DOHH2 (cell line): ENCODE results near the gene TSC2.
A peak's percentile ranks its signal among the peaks of the same experiment; 100 is the strongest.

Experiments used
- H3F3A ChIP-seq: fragments of 200-600 bp; sonication (generic), shearing (Covaris generic); 2 replicates; pipeline ENCODE4 v1.6.0; 2016; ENCODE audit warnings: antibody characterized with exemption, mild to moderate bottlenecking; ENCODE audit not compliant: control insufficient read depth, insufficient read depth
- H3K27ac ChIP-seq: fragments of 200-600 bp; sonication (generic); 2 replicates; pipeline ENCODE4 v1.5.1; 2014; ENCODE audit warnings: low read depth, mild to moderate bottlenecking, low read length, moderate library complexity
- H3K27me3 ChIP-seq: fragments of 200-600 bp; sonication (generic); 2 replicates; pipeline ENCODE4 v1.6.1; 2014; ENCODE audit warnings: mild to moderate bottlenecking, low read length, mixed read lengths; ENCODE audit not compliant: control insufficient read depth
- H3K36me3 ChIP-seq: fragments of 200-600 bp; sonication (generic); 2 replicates; pipeline ENCODE4 v1.6.1; 2014; ENCODE audit warnings: mild to moderate bottlenecking, low read length, moderate library complexity, mixed read lengths; ENCODE audit not compliant: control insufficient read depth
- H3K4me1 ChIP-seq: fragments of 200-600 bp; sonication (generic); 2 replicates; pipeline ENCODE4 v1.6.1; 2014; ENCODE audit warnings: mild to moderate bottlenecking, low read length, mixed read lengths; ENCODE audit not compliant: control insufficient read depth
- H3K4me2 ChIP-seq: fragments of 200-600 bp; sonication (generic); 2 replicates; pipeline ENCODE4 v1.6.0; 2014; ENCODE audit warnings: mild to moderate bottlenecking, low read length, moderate library complexity
- H3K4me3 ChIP-seq: fragments of 200-600 bp; sonication (generic); 2 replicates; pipeline ENCODE4 v1.5.1; 2014; ENCODE audit warnings: mild to moderate bottlenecking, low read length, mixed read lengths
- H3K79me2 ChIP-seq: fragments of 200-600 bp; sonication (generic); 2 replicates; pipeline ENCODE4 v1.6.1; 2014; ENCODE audit warnings: mild to moderate bottlenecking, low read length, mixed read lengths; ENCODE audit not compliant: control insufficient read depth
- H3K9me2 ChIP-seq: fragments of 200-600 bp; sonication (generic); replicated peaks from 2 replicates; pipeline ENCODE4 v1.6.1; 2014; ENCODE audit warnings: mild to moderate bottlenecking, low read length, mixed read lengths; ENCODE audit not compliant: control insufficient read depth
- H3K9me3 ChIP-seq: fragments of 200-600 bp; sonication (generic); 2 replicates; pipeline ENCODE4 v1.6.1; 2014; ENCODE audit warnings: antibody characterized with exemption, low read length, mixed read lengths; ENCODE audit not compliant: control insufficient read depth, insufficient read depth
- H4K20me1 ChIP-seq: fragments of 200-600 bp; sonication (generic); 2 replicates; pipeline ENCODE4 v1.6.0; 2014; ENCODE audit warnings: low read depth, mild to moderate bottlenecking, antibody characterized with exemption, low read length, moderate library complexity; ENCODE audit not compliant: control insufficient read depth, insufficient read depth
- EZH2phosphoT487 ChIP-seq: fragments of 200-600 bp; sonication (generic); IDR thresholded peaks from 2 replicates; pipeline ENCODE4 v1.6.1; 2017; ENCODE audit warnings: borderline replicate concordance, mild to moderate bottlenecking, antibody characterized with exemption, low read length, moderate library complexity, mixed read lengths
- TF ChIP-seq, protein P1 (sequence below): fragments of 200-600 bp; sonication (generic); IDR thresholded peaks from one replicate; pipeline ENCODE4 v1.5.1; 2014; ENCODE audit warnings: antibody characterized with exemption, mild to moderate bottlenecking, low read depth, low read length; ENCODE audit not compliant: poor library complexity, severe bottlenecking

Gene TSC2

DNA sequence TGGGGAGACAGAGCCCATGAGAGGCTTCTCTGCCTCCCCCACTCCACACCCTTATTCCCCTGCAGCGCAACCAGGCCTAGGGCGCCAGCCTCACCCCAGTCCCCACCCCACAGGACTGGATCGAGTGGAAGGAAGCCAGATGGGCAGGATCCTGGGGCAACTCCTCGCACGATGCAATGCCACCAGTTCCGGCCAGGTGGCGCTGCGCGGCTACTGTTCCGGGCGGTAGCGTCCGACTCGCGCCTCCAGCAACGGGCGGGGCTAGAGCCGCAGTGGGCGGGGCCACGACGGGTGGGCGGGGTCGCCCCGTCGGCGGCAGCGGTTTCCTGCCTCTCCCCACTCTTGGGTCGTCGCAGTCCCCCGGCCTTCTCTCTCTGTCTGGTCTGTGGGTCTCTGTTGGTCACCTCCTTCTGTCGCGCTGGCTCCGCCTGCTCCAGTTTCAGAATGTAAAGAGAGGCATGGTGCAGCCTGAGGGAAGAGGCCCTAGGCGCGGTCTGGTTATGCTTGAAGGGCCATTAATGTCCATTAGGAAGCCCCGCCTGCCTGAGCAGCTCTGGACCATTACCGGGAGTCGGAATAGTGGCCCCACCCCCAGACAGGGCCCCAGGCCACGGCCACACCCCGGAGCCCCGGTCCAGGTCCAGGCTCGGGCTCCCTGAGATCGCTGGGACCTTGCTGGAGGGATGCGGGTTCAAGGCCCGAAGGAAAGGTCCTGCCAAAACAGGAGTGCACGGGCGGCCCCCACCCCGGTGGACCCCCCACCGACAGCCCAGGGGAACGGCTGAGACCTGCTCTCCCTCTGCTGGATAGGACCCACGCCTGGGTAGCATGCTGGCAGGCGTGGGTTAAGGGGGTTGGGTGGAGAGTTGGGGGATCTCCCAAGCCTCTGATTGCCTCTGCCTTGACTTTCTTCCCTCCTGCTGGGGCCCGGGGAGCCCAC lies 24.4 kb upstream of the TSC2 start:
- peak overlapping the region; percentile 58 for H3K4me3 ChIP-seq
- no peaks in the 10 kb centered on the region for H3K9me2 ChIP-seq
- H3K4me1 ChIP-seq: peaks cover 19% of the 10 kb centered on the region
- no peaks in the 10 kb centered on the region for H3K36me3 ChIP-seq
- H3K79me2 ChIP-seq: no peaks in the 10 kb centered on the region
- H3K4me2 ChIP-seq: peak overlapping the region; percentile 81
- H4K20me1 ChIP-seq: no peaks in the 10 kb centered on the region; the same call in 1 of the 2 replicates
- H3K27me3 ChIP-seq: peaks cover 58% of the 10 kb centered on the region
- no peaks in the 10 kb centered on the region; the same call in 1 of the 2 replicates for H3F3A ChIP-seq
- TF ChIP-seq EZH2phosphoT487: no peak
- TF ChIP-seq, protein P1, sequence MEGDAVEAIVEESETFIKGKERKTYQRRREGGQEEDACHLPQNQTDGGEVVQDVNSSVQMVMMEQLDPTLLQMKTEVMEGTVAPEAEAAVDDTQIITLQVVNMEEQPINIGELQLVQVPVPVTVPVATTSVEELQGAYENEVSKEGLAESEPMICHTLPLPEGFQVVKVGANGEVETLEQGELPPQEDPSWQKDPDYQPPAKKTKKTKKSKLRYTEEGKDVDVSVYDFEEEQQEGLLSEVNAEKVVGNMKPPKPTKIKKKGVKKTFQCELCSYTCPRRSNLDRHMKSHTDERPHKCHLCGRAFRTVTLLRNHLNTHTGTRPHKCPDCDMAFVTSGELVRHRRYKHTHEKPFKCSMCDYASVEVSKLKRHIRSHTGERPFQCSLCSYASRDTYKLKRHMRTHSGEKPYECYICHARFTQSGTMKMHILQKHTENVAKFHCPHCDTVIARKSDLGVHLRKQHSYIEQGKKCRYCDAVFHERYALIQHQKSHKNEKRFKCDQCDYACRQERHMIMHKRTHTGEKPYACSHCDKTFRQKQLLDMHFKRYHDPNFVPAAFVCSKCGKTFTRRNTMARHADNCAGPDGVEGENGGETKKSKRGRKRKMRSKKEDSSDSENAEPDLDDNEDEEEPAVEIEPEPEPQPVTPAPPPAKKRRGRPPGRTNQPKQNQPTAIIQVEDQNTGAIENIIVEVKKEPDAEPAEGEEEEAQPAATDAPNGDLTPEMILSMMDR: peak; percentile 96
- no peaks in the 10 kb centered on the region for H3K9me3 ChIP-seq
- no peak overlapping the region for H3K27ac ChIP-seq

DNA sequence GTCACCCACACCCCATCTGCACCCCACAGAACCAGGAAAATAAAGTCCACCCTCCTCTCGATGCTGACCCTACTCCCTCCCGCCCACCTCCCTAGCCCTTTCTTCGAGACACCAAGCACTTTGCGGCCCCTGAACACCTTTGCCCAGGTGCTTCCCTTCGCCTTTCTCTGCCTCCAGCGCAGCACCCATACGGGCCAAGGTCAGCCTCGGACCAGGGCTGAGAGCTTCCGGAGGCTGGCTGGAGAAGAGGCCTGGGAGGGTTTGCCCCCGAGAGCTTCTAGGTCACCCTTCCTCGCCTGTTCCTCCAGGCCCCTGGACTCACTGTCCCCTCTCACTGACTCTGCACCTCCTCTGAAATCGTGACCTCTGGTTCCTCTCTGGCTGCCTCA lies 23.8 kb upstream of the TSC2 start:
- no peaks in the 10 kb centered on the region for H3K79me2 ChIP-seq
- H3K4me1 ChIP-seq: peaks cover 19% of the 10 kb centered on the region
- H3K4me2 ChIP-seq: no peak overlapping the region
- no peaks in the 10 kb centered on the region for H3K36me3 ChIP-seq
- H3K9me2 ChIP-seq: no peaks in the 10 kb centered on the region
- H4K20me1 ChIP-seq: no peaks in the 10 kb centered on the region; the same call in 1 of the 2 replicates
- H3F3A ChIP-seq: no peaks in the 10 kb centered on the region; the same call in 1 of the 2 replicates
- H3K9me3 ChIP-seq: no peaks in the 10 kb centered on the region
- no peak overlapping the region for H3K4me3 ChIP-seq
- H3K27me3 ChIP-seq: peaks cover 60% of the 10 kb centered on the region
- TF ChIP-seq, protein P1: no peak
- TF ChIP-seq EZH2phosphoT487: no peak
- no peak overlapping the region for H3K27ac ChIP-seq

DNA sequence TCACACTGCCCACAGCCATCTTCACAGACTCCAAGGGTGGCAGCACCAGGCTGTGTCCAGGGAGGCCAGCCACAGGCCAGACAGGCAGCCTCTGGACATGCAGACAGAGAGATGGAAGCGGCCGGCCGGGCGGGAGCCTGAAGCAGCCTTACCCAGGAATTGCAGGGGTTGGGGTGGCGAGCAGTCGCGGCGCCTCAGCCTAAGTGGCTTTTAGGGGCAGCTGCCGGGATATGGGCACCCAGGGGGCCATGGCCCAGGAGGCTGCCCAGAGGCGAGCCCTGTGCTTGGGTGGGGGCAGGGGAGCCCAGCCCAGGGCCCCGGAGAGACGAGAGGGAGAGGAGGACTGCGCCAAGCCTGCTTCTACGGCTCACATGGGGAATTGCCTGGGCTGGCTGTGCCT lies 22.5 kb upstream of the TSC2 start:
- no peaks in the 10 kb centered on the region for H3K79me2 ChIP-seq

More for the DNA sequence above, 22.5 kb upstream of the TSC2 start:
- Histone ChIP-seq H3K4me3 (no peak overlapping the region), H3K9me3 (no peaks in the 10 kb centered on the region), H3K36me3 (no peaks in the 10 kb centered on the region), H3K27me3 (peaks cover 50% of the 10 kb centered on the region), H3F3A (no peaks in the 10 kb centered on the region; the same call in 1 of the 2 replicates), H3K4me1 (peaks cover 19% of the 10 kb centered on the region), H3K27ac (no peak overlapping the region), H3K9me2 (no peaks in the 10 kb centered on the region), H3K4me2 (no peak overlapping the region), H4K20me1 (no peaks in the 10 kb centered on the region; the same call in 1 of the 2 replicates)
- TF ChIP-seq, protein P1: no peak
- TF ChIP-seq EZH2phosphoT487: no peak
